ENCODE results near the gene ITGB1BP1.

The ITGB1BP1 gene

DNA sequence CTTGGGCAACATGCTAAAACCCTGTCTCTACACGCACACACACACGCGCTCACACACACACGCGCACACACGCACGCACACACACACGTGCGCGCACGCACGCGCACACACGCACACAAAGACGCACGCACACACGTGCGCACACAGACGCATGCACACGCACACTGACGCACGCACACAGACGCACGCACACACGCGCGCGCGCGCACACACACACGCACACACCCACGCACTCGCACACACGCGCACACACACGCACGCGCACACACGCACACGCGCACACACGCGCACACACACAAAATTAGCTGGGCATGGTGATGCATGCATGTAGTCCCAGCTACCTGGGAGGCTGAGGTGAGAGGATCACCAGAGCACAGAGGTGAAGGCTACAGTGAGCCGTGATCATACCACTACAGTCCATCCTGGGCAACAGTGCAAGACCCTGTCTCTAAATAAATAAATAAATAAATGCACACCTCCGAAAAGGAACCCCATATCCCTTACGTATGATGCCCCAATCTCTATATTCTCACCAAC, 42.9 kb upstream of the ITGB1BP1 start:
- no peaks in the 10 kb centered on the region for H3K9me3 ChIP-seq (ENCODE audit: control insufficient read depth, low read length)
- H4K8ac ChIP-seq (ENCODE audit: low read length): no peak overlapping the region
- no peak overlapping the region for H3K4ac ChIP-seq (ENCODE audit: low read depth in 1 of 2, low read length in 2 of 2)
- no peak overlapping the region for H2AK5ac ChIP-seq (ENCODE audit: low read length, severe bottlenecking)
- H3K18ac ChIP-seq (ENCODE audit: low read depth in 1 of 2, low read length in 2 of 2): peak overlapping the region in 1 of 2 experiments; percentile 5
- no peak overlapping the region for H2BK15ac ChIP-seq (ENCODE audit: low read depth, poor library complexity, severe bottlenecking)
- H3K27me3 ChIP-seq (ENCODE audit: control insufficient read depth in 1 of 2, insufficient read depth in 1 of 2, low read length in 2 of 2): no peaks in the 10 kb centered on the region
- H2BK5ac ChIP-seq (ENCODE audit: low read depth, low read length, poor library complexity, severe bottlenecking): no peak overlapping the region
- H3K23ac ChIP-seq (ENCODE audit: low read length in 2 of 2): no peak overlapping the region
- peaks cover 5% of the 10 kb centered on the region for H3K4me1 ChIP-seq (ENCODE audit: control insufficient read depth, insufficient read depth, low read depth, low read length)
- no peak for DNase-seq
- H2BK12ac ChIP-seq (ENCODE audit: low read length in 2 of 2): no peak overlapping the region
- H3K14ac ChIP-seq (ENCODE audit: low read length in 2 of 2): no peak overlapping the region
- H3K27ac ChIP-seq (ENCODE audit: low read length, poor library complexity, severe bottlenecking): no peak overlapping the region
- no peak overlapping the region for H3K4me2 ChIP-seq (ENCODE audit: low read length, poor library complexity, severe bottlenecking)
- peaks cover 29 to 57% of the 10 kb centered on the region in 2 experiments for H3K36me3 ChIP-seq (ENCODE audit: control insufficient read depth in 1 of 2, insufficient read depth in 2 of 2, low read depth in 1 of 2, low read length in 2 of 2)
- no peak overlapping the region for H4K91ac ChIP-seq (ENCODE audit: low read length)
- H3K79me1 ChIP-seq (replicated peaks; ENCODE audit: low read length, poor library complexity, severe bottlenecking): peaks cover 8% of the 10 kb centered on the region
- H2BK120ac ChIP-seq (ENCODE audit: low read depth, low read length): no peak overlapping the region
- H3K9ac ChIP-seq (ENCODE audit: low read length): no peak overlapping the region
- WGBS: 94% methylated on average over 46 of the region's 46 CpGs
- no peak overlapping the region for H2AFZ ChIP-seq (ENCODE audit: low read depth, low read length)
- H3K4me3 ChIP-seq (ENCODE audit: insufficient read depth in 1 of 2, low read depth in 1 of 2, low read length in 2 of 2): no peak overlapping the region

DNA sequence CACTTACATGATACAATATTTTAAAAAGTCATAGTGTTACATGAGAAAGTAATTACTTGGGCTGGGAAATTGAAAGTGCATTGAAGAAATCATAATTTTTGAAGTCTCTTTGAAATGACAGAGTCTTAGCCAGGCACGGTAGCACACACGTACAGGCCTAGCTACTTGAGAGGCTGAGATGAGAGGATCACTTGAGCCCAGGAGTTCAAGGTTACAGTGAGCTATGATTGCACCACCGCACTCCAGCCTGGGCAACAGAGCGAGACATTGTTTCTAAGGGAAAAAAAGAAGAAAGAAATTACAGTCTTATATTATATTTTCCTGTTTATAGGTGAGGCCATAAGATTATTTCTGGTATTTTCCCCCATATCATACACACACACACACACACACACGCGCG, 41.8 kb upstream of the ITGB1BP1 start:
- H4K91ac ChIP-seq (ENCODE audit: low read length): no peak overlapping the region
- no peak overlapping the region for H3K4me3 ChIP-seq (ENCODE audit: insufficient read depth in 1 of 2, low read depth in 1 of 2, low read length in 2 of 2)
- H3K18ac ChIP-seq (ENCODE audit: low read depth in 1 of 2, low read length in 2 of 2): no peak overlapping the region
- no peaks in the 10 kb centered on the region for H3K27me3 ChIP-seq (ENCODE audit: control insufficient read depth in 1 of 2, insufficient read depth in 1 of 2, low read length in 2 of 2)
- no peak overlapping the region for H3K4me2 ChIP-seq (ENCODE audit: low read length, poor library complexity, severe bottlenecking)
- H2BK12ac ChIP-seq (ENCODE audit: low read length in 2 of 2): no peak overlapping the region
- H3K36me3 ChIP-seq (ENCODE audit: control insufficient read depth in 1 of 2, insufficient read depth in 2 of 2, low read depth in 1 of 2, low read length in 2 of 2): peaks cover 32 to 62% of the 10 kb centered on the region in 2 experiments
- H2BK15ac ChIP-seq (ENCODE audit: low read depth, poor library complexity, severe bottlenecking): no peak overlapping the region
- H2BK120ac ChIP-seq (ENCODE audit: low read depth, low read length): no peak overlapping the region
- peaks cover 5% of the 10 kb centered on the region for H3K4me1 ChIP-seq (ENCODE audit: control insufficient read depth, insufficient read depth, low read depth, low read length)
- WGBS: 98% methylated on average over 3 of the region's 7 CpGs
- H3K23ac ChIP-seq (ENCODE audit: low read length in 2 of 2): no peak overlapping the region
- no peak overlapping the region for H2AK5ac ChIP-seq (ENCODE audit: low read length, severe bottlenecking)
- H3K14ac ChIP-seq (ENCODE audit: low read length in 2 of 2): no peak overlapping the region
- H3K4ac ChIP-seq (ENCODE audit: low read depth in 1 of 2, low read length in 2 of 2): no peak overlapping the region
- no peak overlapping the region for H2AFZ ChIP-seq (ENCODE audit: low read depth, low read length)
- H3K9me3 ChIP-seq (ENCODE audit: control insufficient read depth, low read length): no peaks in the 10 kb centered on the region
- no peak overlapping the region for H3K9ac ChIP-seq (ENCODE audit: low read length)
- DNase-seq: no peak
- H3K79me1 ChIP-seq (replicated peaks; ENCODE audit: low read length, poor library complexity, severe bottlenecking): peaks cover 8% of the 10 kb centered on the region
- H3K27ac ChIP-seq (ENCODE audit: low read length, poor library complexity, severe bottlenecking): no peak overlapping the region
- no peak overlapping the region for H2BK5ac ChIP-seq (ENCODE audit: low read depth, low read length, poor library complexity, severe bottlenecking)
- no peak overlapping the region for H4K8ac ChIP-seq (ENCODE audit: low read length)

DNA sequence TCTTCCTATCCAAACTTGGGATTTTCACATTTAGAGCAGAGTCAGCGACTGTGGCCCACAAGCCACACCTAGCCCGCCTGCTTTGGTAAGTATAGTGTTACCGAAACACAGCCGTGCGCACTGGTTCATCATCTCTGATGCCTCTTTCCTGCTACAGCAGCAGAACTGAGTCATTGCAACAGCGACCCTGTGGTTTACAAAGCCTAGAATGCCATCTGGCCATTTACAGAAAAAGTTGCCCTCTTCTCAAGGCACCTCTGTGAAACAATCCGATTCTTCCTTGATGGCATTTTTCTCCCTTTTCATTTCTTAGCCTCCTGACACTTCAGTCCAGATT, 40.3 kb upstream of the ITGB1BP1 start:
- peaks cover 8% of the 10 kb centered on the region for H3K79me1 ChIP-seq (replicated peaks; ENCODE audit: low read length, poor library complexity, severe bottlenecking)
- DNase-seq: peak; percentile 39
- no peak overlapping the region for H3K4me2 ChIP-seq (ENCODE audit: low read length, poor library complexity, severe bottlenecking)
- H2AFZ ChIP-seq (ENCODE audit: low read depth, low read length): no peak overlapping the region
- WGBS: 84% methylated on average over 6 of the region's 7 CpGs
- H2BK120ac ChIP-seq (ENCODE audit: low read depth, low read length): no peak overlapping the region
- no peak overlapping the region for H2AK5ac ChIP-seq (ENCODE audit: low read length, severe bottlenecking)
- H2BK5ac ChIP-seq (ENCODE audit: low read depth, low read length, poor library complexity, severe bottlenecking): no peak overlapping the region
- H4K91ac ChIP-seq (ENCODE audit: low read length): no peak overlapping the region
- H3K27me3 ChIP-seq (ENCODE audit: control insufficient read depth in 1 of 2, insufficient read depth in 1 of 2, low read length in 2 of 2): no peaks in the 10 kb centered on the region
- H2BK15ac ChIP-seq (ENCODE audit: low read depth, poor library complexity, severe bottlenecking): no peak overlapping the region
- H3K18ac ChIP-seq (ENCODE audit: low read depth in 1 of 2, low read length in 2 of 2): no peak overlapping the region
- H4K8ac ChIP-seq (ENCODE audit: low read length): no peak overlapping the region
- peaks cover 5% of the 10 kb centered on the region for H3K4me1 ChIP-seq (ENCODE audit: control insufficient read depth, insufficient read depth, low read depth, low read length)
- H3K9ac ChIP-seq (ENCODE audit: low read length): no peak overlapping the region
- no peak overlapping the region for H3K23ac ChIP-seq (ENCODE audit: low read length in 2 of 2)
- H3K27ac ChIP-seq (ENCODE audit: low read length, poor library complexity, severe bottlenecking): no peak overlapping the region
- no peak overlapping the region for H3K4me3 ChIP-seq (ENCODE audit: insufficient read depth in 1 of 2, low read depth in 1 of 2, low read length in 2 of 2)
- no peak overlapping the region for H2BK12ac ChIP-seq (ENCODE audit: low read length in 2 of 2)
- no peaks in the 10 kb centered on the region for H3K9me3 ChIP-seq (ENCODE audit: control insufficient read depth, low read length)
- no peak overlapping the region for H3K4ac ChIP-seq (ENCODE audit: low read depth in 1 of 2, low read length in 2 of 2)
- peaks cover 25 to 60% of the 10 kb centered on the region in 2 experiments for H3K36me3 ChIP-seq (ENCODE audit: control insufficient read depth in 1 of 2, insufficient read depth in 2 of 2, low read depth in 1 of 2, low read length in 2 of 2)
- no peak overlapping the region for H3K14ac ChIP-seq (ENCODE audit: low read length in 2 of 2)

DNA sequence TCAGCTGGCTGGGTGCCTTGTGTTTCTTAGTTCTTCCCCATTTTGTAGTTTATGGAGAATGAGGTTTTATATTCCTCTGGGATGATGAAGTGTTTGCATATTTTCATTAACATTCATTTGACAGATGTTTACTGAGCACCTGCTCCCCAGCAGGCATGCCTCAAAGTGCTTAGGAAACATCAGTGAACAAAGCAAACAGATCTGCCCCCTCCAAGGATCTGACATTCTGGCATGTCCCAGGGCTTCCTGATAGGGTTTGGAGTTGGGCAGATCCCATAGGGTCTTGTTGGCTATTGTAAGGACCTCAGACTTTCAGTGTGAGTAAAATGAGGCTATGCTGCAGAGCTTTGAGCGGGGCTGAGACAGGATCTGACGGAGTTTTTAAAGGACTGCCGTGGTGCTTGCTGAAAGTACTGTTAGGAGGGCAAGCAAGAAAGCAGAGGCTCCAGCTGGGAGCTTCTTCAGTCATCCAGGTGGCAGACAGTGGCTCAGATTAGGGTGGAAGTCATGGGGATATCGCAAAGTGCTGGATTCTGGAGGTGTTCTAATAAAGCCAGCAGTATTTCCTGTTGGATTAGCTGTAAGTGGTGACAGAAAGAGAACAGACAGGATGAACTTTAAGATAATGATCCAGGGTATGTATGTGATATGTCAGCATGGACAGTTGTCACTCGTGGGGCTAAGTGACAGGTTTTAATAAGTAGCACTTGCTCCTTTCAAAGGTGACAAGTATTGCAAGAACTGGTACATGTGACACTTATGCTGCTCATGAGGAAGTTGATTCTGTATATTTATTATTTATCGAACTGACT, 39.8 kb upstream of the ITGB1BP1 start:
- H2BK12ac ChIP-seq (ENCODE audit: low read length in 2 of 2): no peak overlapping the region
- no peak overlapping the region for H2AFZ ChIP-seq (ENCODE audit: low read depth, low read length)
- H3K27me3 ChIP-seq (ENCODE audit: control insufficient read depth in 1 of 2, insufficient read depth in 1 of 2, low read length in 2 of 2): no peaks in the 10 kb centered on the region
- H2AK5ac ChIP-seq (ENCODE audit: low read length, severe bottlenecking): no peak overlapping the region
- no peak overlapping the region for H2BK120ac ChIP-seq (ENCODE audit: low read depth, low read length)
- no peak overlapping the region for H3K9ac ChIP-seq (ENCODE audit: low read length)
- H2BK15ac ChIP-seq (ENCODE audit: low read depth, poor library complexity, severe bottlenecking): no peak overlapping the region
- no peak overlapping the region for H2BK5ac ChIP-seq (ENCODE audit: low read depth, low read length, poor library complexity, severe bottlenecking)
- peaks cover 8% of the 10 kb centered on the region for H3K79me1 ChIP-seq (replicated peaks; ENCODE audit: low read length, poor library complexity, severe bottlenecking)
- H3K4me3 ChIP-seq (ENCODE audit: insufficient read depth in 1 of 2, low read depth in 1 of 2, low read length in 2 of 2): no peak overlapping the region
- H4K91ac ChIP-seq (ENCODE audit: low read length): no peak overlapping the region
- H3K14ac ChIP-seq (ENCODE audit: low read length in 2 of 2): no peak overlapping the region
- no peak overlapping the region for H3K27ac ChIP-seq (ENCODE audit: low read length, poor library complexity, severe bottlenecking)
- no peak overlapping the region for H3K18ac ChIP-seq (ENCODE audit: low read depth in 1 of 2, low read length in 2 of 2)
- no peak overlapping the region for H3K4me2 ChIP-seq (ENCODE audit: low read length, poor library complexity, severe bottlenecking)
- no peak for DNase-seq
- no peak overlapping the region for H4K8ac ChIP-seq (ENCODE audit: low read length)
- WGBS: 94% methylated on average over 6 of the region's 6 CpGs
- peaks cover 24 to 64% of the 10 kb centered on the region in 2 experiments for H3K36me3 ChIP-seq (ENCODE audit: control insufficient read depth in 1 of 2, insufficient read depth in 2 of 2, low read depth in 1 of 2, low read length in 2 of 2)
- H3K4ac ChIP-seq (ENCODE audit: low read depth in 1 of 2, low read length in 2 of 2): no peak overlapping the region
- peaks cover 5% of the 10 kb centered on the region for H3K4me1 ChIP-seq (ENCODE audit: control insufficient read depth, insufficient read depth, low read depth, low read length)
- no peaks in the 10 kb centered on the region for H3K9me3 ChIP-seq (ENCODE audit: control insufficient read depth, low read length)
- no peak overlapping the region for H3K23ac ChIP-seq (ENCODE audit: low read length in 2 of 2)

Measured in mesenchymal stem cell (in vitro differentiated cells and primary cell).